ENCODE data around the gene PBX2. TPM values are rescaled to one million over a fixed set of nuclear protein-coding genes. Genes with fewer than 3 reads are reported as not detected.
"Not testable (repeated sequence)": the region's sequence is repeated elsewhere in the genome, so short reads cannot be mapped to it uniquely, and the experiment has no call there.

PBX2 gene
- polyA plus RNA-seq, 4 donors = 135 to 202 (median 172) TPM

- no peak for DNase-seq (ENCODE audit: low read depth in 4 of 4, low spot score in 3 of 4)
These were observed 13.6 kb upstream of the PBX2 start for GRCh38 chr6:32203426-32204267.

- DNase-seq (ENCODE audit: low read depth in 4 of 4, low spot score in 3 of 4) = no peak
These were observed 12.2 kb upstream of the PBX2 start for GRCh38 chr6:32202186-32202585.

GRCh38 chr6:32200711-32201475 is 10.9 kb upstream of the PBX2 start:
- DNase-seq (ENCODE audit: low read depth in 4 of 4, low spot score in 3 of 4) = no peak

- DNase-seq (ENCODE audit: low read depth in 4 of 4, low spot score in 3 of 4) = no peak
These were observed 8.9 kb upstream of the PBX2 start for GRCh38 chr6:32198866-32199265.

GRCh38 chr6:32198345-32198696 is 8.3 kb upstream of the PBX2 start:
- DNase-seq (ENCODE audit: low read depth in 4 of 4, low spot score in 3 of 4) = no peak

- DNase-seq (ENCODE audit: low read depth in 4 of 4, low spot score in 3 of 4) = no peak
These were observed 6.9 kb upstream of the PBX2 start for GRCh38 chr6:32196682-32197616.

- peak; percentile 83 to 88 (median 86) for DNase-seq (ENCODE audit: low read depth in 4 of 4, low spot score in 3 of 4)
These were observed 6.1 kb upstream of the PBX2 start for GRCh38 chr6:32195902-32196681.

- DNase-seq (ENCODE audit: low read depth in 4 of 4, low spot score in 3 of 4) = peak; percentile 99
These were observed 5.6 kb upstream of the PBX2 start for GRCh38 chr6:32195652-32195901.

- no peak for DNase-seq (ENCODE audit: low read depth in 4 of 4, low spot score in 3 of 4)
These were observed 5.0 kb upstream of the PBX2 start for GRCh38 chr6:32194825-32195651.

GRCh38 chr6:32194388-32194787 is 4.4 kb upstream of the PBX2 start:
- DNase-seq (ENCODE audit: low read depth in 4 of 4, low spot score in 3 of 4) = no peak

GRCh38 chr6:32193096-32193495 is 3.1 kb upstream of the PBX2 start:
- not testable (repeated sequence) for DNase-seq (ENCODE audit: low read depth in 4 of 4, low spot score in 3 of 4)

- DNase-seq (ENCODE audit: low read depth in 4 of 4, low spot score in 3 of 4) = no peak
These were observed 2.6 kb upstream of the PBX2 start, which contains the start of gene GPSM3 for GRCh38 chr6:32192608-32193039. Gene GPSM3 (minus strand): TSS chr6:32192643. CDS start chr6:32192513, 130 bp downstream.

GRCh38 chr6:32191696-32192607 is 1.9 kb upstream of the PBX2 start:
- DNase-seq (ENCODE audit: low read depth in 4 of 4, low spot score in 3 of 4) = no peak

GRCh38 chr6:32190911-32191677 is 1.1 kb upstream of the PBX2 start:
- DNase-seq (ENCODE audit: low read depth in 4 of 4, low spot score in 3 of 4) = no peak

GRCh38 chr6:32189742-32190053 is 304 bp downstream of the PBX2 start:
- DNase-seq (ENCODE audit: low read depth in 4 of 4, low spot score in 3 of 4) = no peak

GRCh38 chr6:32189069-32189741 is 797 bp downstream of the PBX2 start:
- no peak for DNase-seq (ENCODE audit: low read depth in 4 of 4, low spot score in 3 of 4)

- DNase-seq (ENCODE audit: low read depth in 4 of 4, low spot score in 3 of 4) = no peak
These were observed 1.5 kb downstream of the PBX2 start for GRCh38 chr6:32188381-32189068.
